HL-60 (cell line): ENCODE data around the gene NEURL1.

ENCODE experiments used
- GABPA ChIP-seq: IDR thresholded peaks from 2 replicates; pipeline ENCODE4 v1.6.1; 2012; ENCODE audit warnings: low read depth
- POLR2AphosphoS5 ChIP-seq: IDR thresholded peaks from 2 replicates; pipeline ENCODE4 v1.6.1; 2012; ENCODE audit warnings: low read depth
- TF ChIP-seq, protein P1 (sequence below): IDR thresholded peaks from one replicate; pipeline ENCODE4 v1.5.1; 2011; ENCODE audit warnings: low read length, control low read depth, inconsistent platforms; ENCODE audit not compliant: insufficient read depth

- TF ChIP-seq, protein P1, sequence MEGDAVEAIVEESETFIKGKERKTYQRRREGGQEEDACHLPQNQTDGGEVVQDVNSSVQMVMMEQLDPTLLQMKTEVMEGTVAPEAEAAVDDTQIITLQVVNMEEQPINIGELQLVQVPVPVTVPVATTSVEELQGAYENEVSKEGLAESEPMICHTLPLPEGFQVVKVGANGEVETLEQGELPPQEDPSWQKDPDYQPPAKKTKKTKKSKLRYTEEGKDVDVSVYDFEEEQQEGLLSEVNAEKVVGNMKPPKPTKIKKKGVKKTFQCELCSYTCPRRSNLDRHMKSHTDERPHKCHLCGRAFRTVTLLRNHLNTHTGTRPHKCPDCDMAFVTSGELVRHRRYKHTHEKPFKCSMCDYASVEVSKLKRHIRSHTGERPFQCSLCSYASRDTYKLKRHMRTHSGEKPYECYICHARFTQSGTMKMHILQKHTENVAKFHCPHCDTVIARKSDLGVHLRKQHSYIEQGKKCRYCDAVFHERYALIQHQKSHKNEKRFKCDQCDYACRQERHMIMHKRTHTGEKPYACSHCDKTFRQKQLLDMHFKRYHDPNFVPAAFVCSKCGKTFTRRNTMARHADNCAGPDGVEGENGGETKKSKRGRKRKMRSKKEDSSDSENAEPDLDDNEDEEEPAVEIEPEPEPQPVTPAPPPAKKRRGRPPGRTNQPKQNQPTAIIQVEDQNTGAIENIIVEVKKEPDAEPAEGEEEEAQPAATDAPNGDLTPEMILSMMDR = no peak
- TF ChIP-seq POLR2AphosphoS5 (no peak), GABPA (no peak)
Observed at GRCh38 chr10:103553743-103554487, 60.4 kb downstream of the NEURL1 start.
